Measurements from ENCODE around the gene TUNAR.

TUNAR gene

DNA sequence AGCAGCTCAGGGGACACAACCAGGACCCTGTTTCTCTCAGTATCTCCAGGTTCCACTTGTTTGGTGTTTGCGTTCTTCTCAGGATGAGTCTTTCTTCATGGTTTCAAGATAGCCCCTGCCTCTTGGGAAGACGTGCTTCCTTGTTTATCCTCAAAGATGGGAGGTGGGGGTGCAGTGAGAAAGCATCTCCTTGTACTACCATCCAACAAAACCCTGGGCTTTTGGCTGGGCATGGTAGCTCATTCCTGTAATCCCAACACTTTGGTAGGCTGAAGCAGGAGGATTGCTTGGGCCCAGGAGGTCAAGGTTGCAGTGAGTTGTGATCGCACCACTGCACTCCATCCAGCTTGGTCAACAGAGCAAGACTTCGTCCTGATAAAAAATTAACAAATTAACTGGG is 21.0 kb upstream of the TUNAR start:
- H3K27me3 ChIP-seq (ENCODE audit: insufficient read depth, low read length) = peaks cover 8% of the 10 kb centered on the region; the same call in 1 of the 2 replicates
- no peak overlapping the region for H3K27ac ChIP-seq (ENCODE audit: low read depth, low read length, poor library complexity, severe bottlenecking)
- no peaks in the 10 kb centered on the region for H3K4me1 ChIP-seq (ENCODE audit: insufficient read depth, low read length, severe bottlenecking)
- H2AFZ ChIP-seq (ENCODE audit: low read length) = no peak overlapping the region
- no peaks in the 10 kb centered on the region for H4K20me1 ChIP-seq (ENCODE audit: insufficient read depth, low read length)
- H3F3A ChIP-seq (ENCODE audit: insufficient read depth, low read length) = no peaks in the 10 kb centered on the region
- TF ChIP-seq, protein P1, sequence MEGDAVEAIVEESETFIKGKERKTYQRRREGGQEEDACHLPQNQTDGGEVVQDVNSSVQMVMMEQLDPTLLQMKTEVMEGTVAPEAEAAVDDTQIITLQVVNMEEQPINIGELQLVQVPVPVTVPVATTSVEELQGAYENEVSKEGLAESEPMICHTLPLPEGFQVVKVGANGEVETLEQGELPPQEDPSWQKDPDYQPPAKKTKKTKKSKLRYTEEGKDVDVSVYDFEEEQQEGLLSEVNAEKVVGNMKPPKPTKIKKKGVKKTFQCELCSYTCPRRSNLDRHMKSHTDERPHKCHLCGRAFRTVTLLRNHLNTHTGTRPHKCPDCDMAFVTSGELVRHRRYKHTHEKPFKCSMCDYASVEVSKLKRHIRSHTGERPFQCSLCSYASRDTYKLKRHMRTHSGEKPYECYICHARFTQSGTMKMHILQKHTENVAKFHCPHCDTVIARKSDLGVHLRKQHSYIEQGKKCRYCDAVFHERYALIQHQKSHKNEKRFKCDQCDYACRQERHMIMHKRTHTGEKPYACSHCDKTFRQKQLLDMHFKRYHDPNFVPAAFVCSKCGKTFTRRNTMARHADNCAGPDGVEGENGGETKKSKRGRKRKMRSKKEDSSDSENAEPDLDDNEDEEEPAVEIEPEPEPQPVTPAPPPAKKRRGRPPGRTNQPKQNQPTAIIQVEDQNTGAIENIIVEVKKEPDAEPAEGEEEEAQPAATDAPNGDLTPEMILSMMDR (IDR thresholded peaks at IDR 0.05; ENCODE audit: low read length) = no peak
- TF ChIP-seq EZH2 (IDR thresholded peaks at IDR 0.05; ENCODE audit: borderline replicate concordance, low read length) = no peak
- H3K4me3 ChIP-seq (ENCODE audit: low read depth, low read length, poor library complexity, severe bottlenecking) = no peak overlapping the region
- H3K36me3 ChIP-seq (ENCODE audit: insufficient read depth, low read length) = no peaks in the 10 kb centered on the region
- H3K9ac ChIP-seq (ENCODE audit: low read length) = no peak overlapping the region
- H3K9me2 ChIP-seq (ENCODE audit: low read depth, low read length) = no peaks in the 10 kb centered on the region
- H3K9me3 ChIP-seq (ENCODE audit: low read length) = no peaks in the 10 kb centered on the region
- no peaks in the 10 kb centered on the region for H3K79me2 ChIP-seq (ENCODE audit: insufficient read depth, low read length)
- H3K4me2 ChIP-seq (ENCODE audit: low read length) = no peak overlapping the region

- Histone ChIP-seq H3F3A (ENCODE audit: insufficient read depth, low read length) (no peaks in the 10 kb centered on the region), H3K4me2 (ENCODE audit: low read length) (no peak overlapping the region)
These were observed 19.4 kb upstream of the TUNAR start for GRCh38 chr14:95857275-95857674.

GRCh38 chr14:95858893-95859292 is 17.7 kb upstream of the TUNAR start:
- Histone ChIP-seq H4K20me1 (ENCODE audit: insufficient read depth, low read length) (no peaks in the 10 kb centered on the region), H2AFZ (ENCODE audit: low read length) (no peak overlapping the region), H3K27ac (ENCODE audit: low read depth, low read length, poor library complexity, severe bottlenecking) (no peak overlapping the region), H3K4me3 (ENCODE audit: low read depth, low read length, poor library complexity, severe bottlenecking) (no peak overlapping the region), H3K36me3 (ENCODE audit: insufficient read depth, low read length) (no peaks in the 10 kb centered on the region), H3K79me2 (ENCODE audit: insufficient read depth, low read length) (no peaks in the 10 kb centered on the region), H3K4me1 (ENCODE audit: insufficient read depth, low read length, severe bottlenecking) (no peaks in the 10 kb centered on the region), H3K9me2 (ENCODE audit: low read depth, low read length) (no peaks in the 10 kb centered on the region), H3K4me2 (ENCODE audit: low read length) (no peak overlapping the region), H3K9ac (ENCODE audit: low read length) (no peak overlapping the region), H3K27me3 (ENCODE audit: insufficient read depth, low read length) (peaks cover 8% of the 10 kb centered on the region; the same call in 1 of the 2 replicates), H3F3A (ENCODE audit: insufficient read depth, low read length) (no peaks in the 10 kb centered on the region), H3K9me3 (ENCODE audit: low read length) (no peaks in the 10 kb centered on the region)
- TF ChIP-seq, protein P1 (IDR thresholded peaks at IDR 0.05; ENCODE audit: low read length) = no peak
- TF ChIP-seq EZH2 (IDR thresholded peaks at IDR 0.05; ENCODE audit: borderline replicate concordance, low read length) = no peak

More at GRCh38 chr14:95857275-95857674, 19.4 kb upstream of the TUNAR start:
- Histone ChIP-seq H3K4me1 (ENCODE audit: insufficient read depth, low read length, severe bottlenecking) (no peaks in the 10 kb centered on the region), H4K20me1 (ENCODE audit: insufficient read depth, low read length) (no peaks in the 10 kb centered on the region), H3K27me3 (ENCODE audit: insufficient read depth, low read length) (peaks cover 8% of the 10 kb centered on the region; the same call in 1 of the 2 replicates), H3K4me3 (ENCODE audit: low read depth, low read length, poor library complexity, severe bottlenecking) (no peak overlapping the region), H3K36me3 (ENCODE audit: insufficient read depth, low read length) (no peaks in the 10 kb centered on the region), H3K9ac (ENCODE audit: low read length) (no peak overlapping the region), H3K9me2 (ENCODE audit: low read depth, low read length) (no peaks in the 10 kb centered on the region), H3K79me2 (ENCODE audit: insufficient read depth, low read length) (no peaks in the 10 kb centered on the region), H3K27ac (ENCODE audit: low read depth, low read length, poor library complexity, severe bottlenecking) (no peak overlapping the region), H2AFZ (ENCODE audit: low read length) (no peak overlapping the region), H3K9me3 (ENCODE audit: low read length) (no peaks in the 10 kb centered on the region)
- TF ChIP-seq, protein P1 (IDR thresholded peaks at IDR 0.05; ENCODE audit: low read length) = no peak
- no peak for TF ChIP-seq EZH2 (IDR thresholded peaks at IDR 0.05; ENCODE audit: borderline replicate concordance, low read length)

Data from OCI-LY1 (cell line).